CD14-positive monocyte (primary cell): ENCODE data around the gene ADCY1. TPM values are rescaled to one million over a fixed set of nuclear protein-coding genes. Genes with fewer than 3 reads are reported as not detected.

Source experiments
- DNase-seq, 3 donors: peaks; one replicate each; pipeline ENCODE4 v3.0.0-alpha.2; 2011 to 2022
- H2AFZ ChIP-seq: 2 replicates; pipeline ENCODE4 v1.6.0; 2012; ENCODE audit warnings: mild to moderate bottlenecking, low read depth, low read length, inconsistent platforms; ENCODE audit not compliant: insufficient read depth, poor library complexity, severe bottlenecking
- H3K27ac ChIP-seq, 2 donors: 1 replicate in 1 of 2; 2 replicates in 1 of 2; pipeline ENCODE4 v1.5.1; 2012 to 2013; ENCODE audit warnings: low read length in 2 of 2, control low read depth in 1 of 2, inconsistent platforms in 1 of 2, low read depth in 1 of 2, mild to moderate bottlenecking in 1 of 2
- H3K27me3 ChIP-seq, 2 donors: one replicate each; pipeline versions ENCODE4 v1.6.0 to v1.6.1; 2011 to 2013; ENCODE audit warnings: low read length in 2 of 2; ENCODE audit not compliant: control insufficient read depth in 2 of 2, insufficient read depth in 2 of 2
- H3K36me3 ChIP-seq, 2 donors: replicated peaks in 1 of 2; 1 replicate in 1 of 2; 2 replicates in 1 of 2; pipeline versions ENCODE4 v1.5.1 to v1.6.1; 2012 to 2013; ENCODE audit warnings: low read length in 2 of 2, control low read depth in 1 of 2, inconsistent platforms in 1 of 2, mild to moderate bottlenecking in 1 of 2; ENCODE audit not compliant: insufficient read depth in 2 of 2, control insufficient read depth in 1 of 2
- H3K4me1 ChIP-seq, 2 donors: 1 replicate in 1 of 2; 2 replicates in 1 of 2; pipeline versions ENCODE4 v1.5.1 to v1.6.1; 2012 to 2013; ENCODE audit warnings: low read length in 2 of 2, control low read depth in 1 of 2, inconsistent platforms in 1 of 2, mild to moderate bottlenecking in 1 of 2, moderate library complexity in 1 of 2; ENCODE audit not compliant: insufficient read depth in 2 of 2, control insufficient read depth in 1 of 2
- H3K4me2 ChIP-seq: replicated peaks from 2 replicates; pipeline ENCODE3; 2012; ENCODE audit warnings: low read length, moderate library complexity, mild to moderate bottlenecking; ENCODE audit not compliant: poor library complexity, severe bottlenecking; ENCODE audit errors: extremely low read depth
- H3K4me3 ChIP-seq, 3 experiments: fragments of 200-600 bp in 1 of 3; sonication (generic) in 1 of 3; replicated peaks in 1 of 3; 1 replicate in 2 of 3; 2 replicates in 1 of 3; pipeline ENCODE4 v1.5.1; 2011 to 2013; ENCODE audit warnings: low read length in 3 of 3, mild to moderate bottlenecking in 3 of 3, control low read depth in 2 of 3, low read depth in 2 of 3, inconsistent platforms in 1 of 3, moderate library complexity in 1 of 3
- H3K79me2 ChIP-seq: 2 replicates; pipeline ENCODE4 v1.6.0; 2012; ENCODE audit warnings: mild to moderate bottlenecking, control low read depth, inconsistent platforms, low read length, moderate library complexity; ENCODE audit not compliant: insufficient read depth
- H3K9ac ChIP-seq: 2 replicates; pipeline ENCODE4 v1.6.0; 2017; ENCODE audit warnings: low read length, mild to moderate bottlenecking; ENCODE audit not compliant: insufficient read depth, poor library complexity, severe bottlenecking
- H3K9me3 ChIP-seq, 2 donors: replicated peaks in 1 of 2; 1 replicate in 1 of 2; 2 replicates in 1 of 2; pipeline versions ENCODE4 v1.5.1 to v1.6.1; 2012 to 2013; ENCODE audit warnings: low read length in 2 of 2, control low read depth in 1 of 2; ENCODE audit not compliant: control insufficient read depth in 1 of 2, insufficient read depth in 1 of 2
- H4K20me1 ChIP-seq: 2 replicates; pipeline ENCODE4 v1.6.0; 2012; ENCODE audit warnings: mild to moderate bottlenecking, low read length, control low read depth, moderate library complexity; ENCODE audit not compliant: insufficient read depth
- H3K27ac Mint-ChIP-seq, 7 donors: one replicate each; pipeline ENCODE4 v1.8.0; 2020; ENCODE audit warnings: mild to moderate bottlenecking in 7 of 7, mixed read lengths in 7 of 7, moderate library complexity in 6 of 7, inconsistent platforms in 2 of 7
- H3K27me3 Mint-ChIP-seq, 3 donors: one replicate each; pipeline ENCODE4 v1.8.0; 2021 to 2022; ENCODE audit warnings: low read depth in 3 of 3, mild to moderate bottlenecking in 3 of 3, mixed read lengths in 3 of 3, moderate library complexity in 3 of 3, inconsistent platforms in 1 of 3
- H3K36me3 Mint-ChIP-seq, 2 donors: one replicate each; pipeline ENCODE4 v1.8.0; 2020; ENCODE audit warnings: mixed read lengths in 2 of 2, inconsistent platforms in 1 of 2, mild to moderate bottlenecking in 1 of 2
- H3K4me1 Mint-ChIP-seq: one replicate; pipeline ENCODE4 v1.8.0; 2020; ENCODE audit warnings: mild to moderate bottlenecking, mixed read lengths
- H3K4me3 Mint-ChIP-seq, 2 donors: one replicate each; pipeline ENCODE4 v1.8.0; 2020; ENCODE audit warnings: mild to moderate bottlenecking in 2 of 2, mixed read lengths in 2 of 2, moderate library complexity in 1 of 2
- H3K9me3 Mint-ChIP-seq, 7 donors: one replicate each; pipeline ENCODE4 v1.8.0; 2020 to 2022; ENCODE audit warnings: mixed read lengths in 7 of 7, mild to moderate bottlenecking in 6 of 7, moderate library complexity in 6 of 7, inconsistent platforms in 2 of 7
- CTCF ChIP-seq: fragments of 200-600 bp; IDR thresholded peaks from one replicate; pipeline ENCODE4 v1.8.0; 2022; ENCODE audit warnings: antibody characterized with exemption, mild to moderate bottlenecking
- WGBS: methylation state at CpG from one replicate; pipeline ENCODE4 v1.1.5; 2013; ENCODE audit warnings: missing lambda C conversion rate; ENCODE audit not compliant: insufficient coverage; 5-methylcytosine and 5-hydroxymethylcytosine counted together
- intact Hi-C, 2 donors: fragments of 100-400 bp; cut with micrococcal nuclease; formaldehyde crosslinking; loops; one replicate each; pipeline versions ENCODE4 v1.15.0 to v1.15.1; 2023
- polyA plus RNA-seq, 3 donors: library from polyadenylated mRNA; depleted of rRNA in 1 of 3; unstranded in 2 of 3; stranded (reverse) in 1 of 3; fragments of 300-500 nt in 2 of 3; fragments of >200 nt in 1 of 3; fragmentation: Illumina TruSeq in 2 of 3; gene quantifications; 1 replicate in 2 of 3; 2 replicates in 1 of 3; pipeline ENCODE4 v1.2.3, GENCODE V29; 2012 to 2021

Gene ADCY1
- polyA plus RNA-seq, 3 donors, result 0.01 TPM; not detected in 2

- intact Hi-C loops, result no loop called here
- Mint-ChIP-seq H3K9me3 (peaks cover 0 to 2% (median 0%) of the 10 kb centered on the region in 7 donors), H3K4me3 (no peak overlapping the region), H3K27ac (peak overlapping the region in 1 of 7 donors; percentile 70), H3K27me3 (peaks cover 1 to 10% (median 2%) of the 10 kb centered on the region in 3 donors), H3K4me1 (no peaks in the 10 kb centered on the region), H3K36me3 (no peaks in the 10 kb centered on the region)
- DNase-seq, result no peak
- no peak overlapping the region for H3K9ac ChIP-seq
- H3K4me1 ChIP-seq, result no peaks in the 10 kb centered on the region
- no peak overlapping the region for H2AFZ ChIP-seq
- H3K36me3 ChIP-seq, result no peaks in the 10 kb centered on the region
- 96% methylated on average over 5 of the region's 5 CpGs for WGBS
- TF ChIP-seq CTCF, result no peak
- H3K27me3 ChIP-seq, result no peaks in the 10 kb centered on the region
- no peak overlapping the region for H3K4me2 ChIP-seq
- no peaks in the 10 kb centered on the region for H4K20me1 ChIP-seq
- no peak overlapping the region for H3K27ac ChIP-seq
- no peaks in the 10 kb centered on the region for H3K9me3 ChIP-seq
- H3K4me3 ChIP-seq, result no peak overlapping the region
- no peaks in the 10 kb centered on the region for H3K79me2 ChIP-seq
These were observed 128.6 kb downstream of the ADCY1 start for GRCh38 chr7:45702751-45703150.

- H3K4me2 ChIP-seq, result no peak overlapping the region
- H3K9me3 Mint-ChIP-seq, result peaks cover 0 to 2% (median 0%) of the 10 kb centered on the region in 7 donors
- H3K4me1 ChIP-seq, result no peaks in the 10 kb centered on the region
- TF ChIP-seq CTCF, result no peak
- H3K36me3 ChIP-seq, result no peaks in the 10 kb centered on the region
- H3K27ac ChIP-seq, result no peak overlapping the region
- no peaks in the 10 kb centered on the region for H3K36me3 Mint-ChIP-seq
- H3K27ac Mint-ChIP-seq, result peak overlapping the region in 1 of 7 donors; percentile 70
- DNase-seq, result no peak
- WGBS, result 90% methylated on average over 15 of the region's 20 CpGs
- H3K4me1 Mint-ChIP-seq, result no peaks in the 10 kb centered on the region
- no peak overlapping the region for H3K4me3 Mint-ChIP-seq
- intact Hi-C loops, result no loop called here
- H4K20me1 ChIP-seq, result no peaks in the 10 kb centered on the region
- H2AFZ ChIP-seq, result no peak overlapping the region
- H3K27me3 Mint-ChIP-seq, result peaks cover 1 to 13% (median 2%) of the 10 kb centered on the region in 3 donors
- H3K9me3 ChIP-seq, result no peaks in the 10 kb centered on the region
- H3K27me3 ChIP-seq, result no peaks in the 10 kb centered on the region
- H3K4me3 ChIP-seq, result no peak overlapping the region
- no peaks in the 10 kb centered on the region for H3K79me2 ChIP-seq
- H3K9ac ChIP-seq, result no peak overlapping the region
These were observed 129.2 kb downstream of the ADCY1 start for GRCh38 chr7:45703373-45703821.
